Right lobe of liver (tissue), 4 donors: ENCODE results near the gene CAMTA1.

Source experiments
- POLR2A ChIP-seq: fragments of 450-650 bp; IDR thresholded peaks from one replicate; pipeline ENCODE4 v1.6.1; 2017; ENCODE audit warnings: antibody characterized with exemption, mild to moderate bottlenecking
- TF ChIP-seq, protein P1 (sequence below), 4 donors: fragments of 200-600 bp in 3 of 4; fragments of 450-650 bp in 1 of 4; IDR thresholded peaks; one replicate each; pipeline versions ENCODE4 v1.5.1 to v1.8.0; 2016 to 2022; ENCODE audit warnings: antibody characterized with exemption in 4 of 4, mild to moderate bottlenecking in 2 of 4
- donor health status: DM: no; HTN: no; CAD: no.
- donor health status: DM: no; HTN: no; CAD: no.
- donor health status: DM: no; HTN: yes; CAD: no.

DNA sequence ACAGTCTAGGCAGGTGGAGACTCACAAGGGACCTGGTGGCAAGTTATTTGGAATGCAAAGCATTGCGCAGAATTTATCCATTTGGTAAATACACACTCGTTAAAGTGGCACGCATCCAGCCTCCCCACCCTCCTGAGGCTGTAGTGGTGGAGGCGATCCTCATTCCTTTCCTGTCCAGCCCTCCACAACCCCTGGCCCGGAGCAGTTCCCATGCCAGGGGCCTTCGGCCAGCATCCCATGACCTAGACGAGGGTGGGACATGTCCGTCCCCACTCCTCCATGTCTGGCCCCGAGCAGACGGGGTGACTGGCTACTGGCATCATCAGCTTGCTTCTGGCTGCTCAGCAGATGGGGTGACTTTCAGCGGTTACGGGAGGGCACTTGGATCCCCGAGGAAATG is 704.3 kb downstream of the CAMTA1 start:
- TF ChIP-seq, protein P1, sequence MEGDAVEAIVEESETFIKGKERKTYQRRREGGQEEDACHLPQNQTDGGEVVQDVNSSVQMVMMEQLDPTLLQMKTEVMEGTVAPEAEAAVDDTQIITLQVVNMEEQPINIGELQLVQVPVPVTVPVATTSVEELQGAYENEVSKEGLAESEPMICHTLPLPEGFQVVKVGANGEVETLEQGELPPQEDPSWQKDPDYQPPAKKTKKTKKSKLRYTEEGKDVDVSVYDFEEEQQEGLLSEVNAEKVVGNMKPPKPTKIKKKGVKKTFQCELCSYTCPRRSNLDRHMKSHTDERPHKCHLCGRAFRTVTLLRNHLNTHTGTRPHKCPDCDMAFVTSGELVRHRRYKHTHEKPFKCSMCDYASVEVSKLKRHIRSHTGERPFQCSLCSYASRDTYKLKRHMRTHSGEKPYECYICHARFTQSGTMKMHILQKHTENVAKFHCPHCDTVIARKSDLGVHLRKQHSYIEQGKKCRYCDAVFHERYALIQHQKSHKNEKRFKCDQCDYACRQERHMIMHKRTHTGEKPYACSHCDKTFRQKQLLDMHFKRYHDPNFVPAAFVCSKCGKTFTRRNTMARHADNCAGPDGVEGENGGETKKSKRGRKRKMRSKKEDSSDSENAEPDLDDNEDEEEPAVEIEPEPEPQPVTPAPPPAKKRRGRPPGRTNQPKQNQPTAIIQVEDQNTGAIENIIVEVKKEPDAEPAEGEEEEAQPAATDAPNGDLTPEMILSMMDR (IDR thresholded peaks at IDR 0.05) = no peak
- TF ChIP-seq POLR2A = no peak
